Activated CD4-positive, alpha-beta T cell treated with anti-CD3 and anti-CD28 coated beads, Interleukin-2, amount 50 U/mL, for 4 hours (primary cell): ENCODE results near the gene MARCHF11.

Source experiments
- DNase-seq, 2 experiments: peaks; one replicate each; pipeline ENCODE4 v3.0.0-alpha.2; 2020

The MARCHF11 gene

DNA sequence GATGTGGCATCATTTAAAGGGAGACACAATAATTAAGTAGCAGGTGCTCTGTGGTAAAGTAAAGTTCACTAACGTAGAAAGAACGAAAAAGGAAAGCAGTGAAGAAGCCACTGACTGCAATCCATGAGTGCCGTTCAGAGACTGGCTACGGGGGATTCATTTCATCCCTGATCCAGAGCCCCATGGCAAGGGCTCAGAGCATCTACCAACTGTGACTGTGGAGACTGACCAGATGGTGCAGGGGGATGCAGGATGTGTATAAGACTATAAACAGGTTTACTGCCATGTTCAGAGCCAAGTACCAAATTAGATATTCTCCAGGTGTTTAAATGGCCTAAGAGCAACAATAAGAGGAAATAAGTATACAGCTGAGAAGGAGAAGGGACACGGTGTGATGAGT is 47.7 kb downstream of the MARCHF11 start:
- DNase-seq = no peak

DNA sequence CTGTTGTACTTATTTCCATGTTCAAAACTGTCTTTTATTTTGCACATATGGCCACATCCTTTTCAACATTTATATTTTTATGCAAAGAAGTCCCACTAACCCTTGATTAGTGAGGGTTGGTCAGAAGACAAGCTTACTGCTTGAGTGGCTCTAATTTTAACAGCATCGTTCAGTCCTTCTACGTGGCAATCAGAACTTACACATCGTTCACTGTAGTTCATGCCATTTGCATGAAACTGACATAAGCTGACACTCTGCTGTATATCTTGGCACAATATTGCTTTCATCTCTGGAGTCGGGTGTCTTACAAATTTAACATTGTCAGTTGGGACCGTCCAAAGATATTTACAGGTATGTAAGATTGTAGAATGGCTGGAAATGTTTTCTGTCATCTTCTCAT is 50.6 kb downstream of the MARCHF11 start:
- no peak for DNase-seq

DNA sequence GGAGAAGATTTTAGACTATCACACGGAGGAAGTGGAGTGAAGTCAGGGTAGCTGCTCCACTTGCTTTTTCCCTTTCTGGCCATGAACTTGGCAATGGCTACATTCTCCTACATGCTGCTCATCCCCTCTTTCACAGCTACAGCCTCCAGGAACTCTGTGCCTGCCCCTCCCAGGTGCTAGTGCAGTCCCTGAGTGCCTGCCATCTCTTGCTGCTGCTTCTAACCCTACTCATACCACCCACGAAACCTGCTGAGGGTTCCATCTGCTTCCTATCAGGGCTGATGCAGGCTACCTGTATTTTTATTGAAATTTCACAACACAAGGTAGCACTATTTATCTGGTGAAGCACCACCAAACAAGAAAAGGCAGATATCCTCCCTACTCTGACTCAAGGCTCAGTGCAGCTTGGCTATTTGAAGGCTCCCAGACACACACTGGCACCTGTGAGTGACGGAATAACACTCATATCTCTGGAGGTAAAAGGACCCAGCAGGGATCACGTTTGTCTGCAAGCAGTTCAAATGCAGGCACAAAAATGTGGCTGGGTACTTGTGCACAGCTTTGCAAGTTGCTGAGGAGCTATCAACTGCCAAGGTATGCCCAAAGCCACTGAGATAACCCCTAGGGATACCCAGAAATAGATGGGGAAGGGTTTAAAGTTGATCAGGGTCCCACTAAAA is 51.6 kb downstream of the MARCHF11 start:
- no peak for DNase-seq

DNA sequence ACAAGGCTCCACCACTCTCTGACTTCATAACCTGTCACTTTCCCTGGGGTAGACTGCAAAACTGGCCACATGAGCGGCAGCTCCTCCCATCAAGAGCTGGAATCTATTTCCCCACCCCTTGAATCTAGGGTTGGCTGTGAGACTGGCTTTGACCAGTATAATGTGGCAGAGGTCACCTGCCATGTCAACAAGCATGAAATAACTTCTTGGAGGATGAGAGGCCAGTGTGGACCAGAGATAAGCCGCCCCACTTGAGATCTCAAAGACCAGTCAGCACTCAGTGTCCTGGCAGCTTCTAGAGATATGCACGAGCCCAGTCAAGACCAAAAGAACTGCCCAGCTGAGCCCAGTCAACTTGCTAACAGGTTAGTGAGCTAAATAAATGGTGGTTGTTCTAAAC is 59.0 kb downstream of the MARCHF11 start:
- DNase-seq = no peak

DNA sequence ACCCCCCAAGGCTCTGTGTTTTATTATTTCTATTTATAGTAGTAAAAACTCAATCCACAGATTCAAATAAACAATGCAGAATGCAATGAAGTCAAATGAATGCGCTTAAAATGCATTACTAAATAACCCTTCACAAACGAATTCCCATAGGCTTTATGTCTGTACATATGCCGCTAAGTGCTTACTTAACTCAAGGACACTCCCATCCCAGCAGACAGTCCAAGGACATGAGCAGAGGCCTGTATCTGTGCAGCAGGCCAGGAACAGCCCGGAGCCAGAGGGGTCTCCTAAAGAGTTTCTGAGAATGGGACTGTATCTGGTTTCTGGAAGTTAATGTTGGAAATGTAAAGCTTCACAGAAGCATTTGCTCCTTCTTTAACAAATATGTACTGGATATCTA is 59.8 kb downstream of the MARCHF11 start:
- no peak for DNase-seq

- DNase-seq = no peak
These were observed 64.5 kb downstream of the MARCHF11 start for GRCh38 chr5:16115140-16115539.

GRCh38 chr5:16108418-16108817 is 71.2 kb downstream of the MARCHF11 start:
- DNase-seq = no peak

GRCh38 chr5:16104961-16105360 is 74.6 kb downstream of the MARCHF11 start:
- DNase-seq = no peak

DNA sequence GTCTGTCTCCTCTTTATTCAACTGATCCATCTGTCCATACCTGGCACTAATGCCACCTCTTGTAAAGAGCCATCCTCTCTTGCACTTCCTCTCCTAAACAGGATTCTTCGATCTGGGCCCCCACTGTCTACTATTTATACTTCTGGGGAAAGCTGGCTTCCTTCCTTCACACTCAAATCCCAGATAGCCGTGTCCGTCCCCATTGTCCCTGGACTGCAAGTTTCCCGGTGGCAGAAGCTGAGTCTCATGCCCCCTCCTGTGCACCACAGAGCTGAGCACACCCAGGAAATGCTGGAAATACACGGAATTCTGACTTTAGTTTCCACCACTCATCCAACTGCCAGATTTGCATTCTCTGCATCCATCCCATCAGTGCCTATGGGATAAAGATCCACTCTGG is 84.0 kb downstream of the MARCHF11 start:
- no peak for DNase-seq

- no peak for DNase-seq
These were observed 89.3 kb downstream of the MARCHF11 start for GRCh38 chr5:16090270-16090669.

DNA sequence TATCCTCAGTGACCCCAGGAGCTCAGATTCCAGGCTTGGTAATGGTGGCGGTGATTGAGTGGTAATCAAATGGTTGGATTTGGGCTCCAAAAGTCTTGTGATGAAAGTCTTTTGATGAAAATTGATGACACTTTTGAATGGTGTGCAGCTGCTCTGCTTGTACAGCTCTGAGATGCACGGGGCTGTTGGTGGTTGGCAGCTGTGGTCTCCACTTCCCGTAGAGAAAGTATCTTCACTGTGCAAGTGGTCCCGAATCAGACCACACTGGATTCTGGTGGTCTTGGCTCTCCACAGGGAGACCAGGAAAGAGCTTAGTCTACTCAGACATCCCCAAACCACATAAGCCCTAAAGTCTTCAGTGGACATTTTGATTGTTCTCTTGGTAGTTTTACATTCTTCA is 96.6 kb downstream of the MARCHF11 start:
- DNase-seq = no peak

DNA sequence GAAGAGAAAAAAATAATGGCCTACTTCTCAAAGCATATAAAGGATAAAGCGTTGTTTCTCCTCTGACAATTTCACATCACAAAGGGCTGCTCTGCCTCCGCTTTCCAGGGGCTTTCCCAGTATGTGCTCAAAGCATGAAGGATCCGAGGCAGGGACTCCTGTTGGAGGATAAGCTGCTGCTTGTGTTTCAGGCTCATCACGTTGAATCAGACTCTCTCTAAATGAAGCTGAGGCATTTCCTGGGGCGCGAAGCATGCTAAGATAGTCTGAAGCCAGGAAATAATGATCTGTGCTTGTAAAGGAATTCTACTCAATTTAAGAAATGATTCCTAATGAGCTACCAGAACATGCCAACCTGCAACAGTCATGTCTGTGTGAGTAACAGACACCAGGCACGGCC is 97.5 kb downstream of the MARCHF11 start:
- no peak for DNase-seq

GRCh38 chr5:16081376-16081955 is 98.1 kb downstream of the MARCHF11 start:
- no peak for DNase-seq

- no peak for DNase-seq
These were observed 102.9 kb downstream of the MARCHF11 start for GRCh38 chr5:16076657-16077056.

DNA sequence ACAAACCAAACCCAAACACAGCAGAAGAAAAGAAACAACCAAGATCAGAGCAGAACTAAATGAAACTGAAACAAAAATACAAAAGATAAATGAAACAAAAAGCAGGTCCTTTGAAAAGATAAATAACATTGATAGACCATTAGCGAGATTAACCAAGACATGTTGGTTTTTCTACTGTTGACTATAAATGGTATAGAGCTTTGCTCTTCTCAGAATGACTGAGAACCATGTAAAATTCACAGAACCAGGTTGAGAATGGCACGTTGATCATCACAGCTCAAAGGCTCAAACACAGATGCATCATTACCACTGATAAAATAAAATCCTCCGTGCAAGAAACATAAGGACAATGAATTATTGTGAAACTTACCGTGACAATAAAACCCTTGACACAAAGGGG is 105.2 kb downstream of the MARCHF11 start:
- no peak for DNase-seq

DNA sequence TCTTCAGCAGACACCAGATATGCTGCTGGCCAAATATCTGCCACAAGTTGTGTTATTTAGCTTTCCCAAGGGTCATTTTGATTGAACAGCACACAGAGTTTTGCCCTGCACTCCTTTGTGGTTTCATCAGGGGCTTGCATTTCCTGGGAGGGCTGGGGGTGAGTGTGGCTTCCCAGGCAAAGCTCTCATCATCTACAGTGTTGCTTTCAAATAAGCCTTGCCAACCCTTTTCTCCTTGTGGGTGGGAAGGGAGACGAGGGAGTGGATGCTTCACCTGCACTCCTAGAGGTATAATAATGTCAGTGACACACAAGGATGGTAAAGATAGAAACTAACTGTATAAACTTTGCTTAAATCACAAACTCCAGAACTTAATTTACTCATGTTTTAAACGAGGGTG is 107.0 kb downstream of the MARCHF11 start:
- no peak for DNase-seq

- DNase-seq = no peak
These were observed 112.2 kb downstream of the MARCHF11 start for GRCh38 chr5:16067415-16067814.

- DNase-seq = no peak
These were observed 112.8 kb downstream of the MARCHF11 start for GRCh38 chr5:16066810-16067209.

DNA sequence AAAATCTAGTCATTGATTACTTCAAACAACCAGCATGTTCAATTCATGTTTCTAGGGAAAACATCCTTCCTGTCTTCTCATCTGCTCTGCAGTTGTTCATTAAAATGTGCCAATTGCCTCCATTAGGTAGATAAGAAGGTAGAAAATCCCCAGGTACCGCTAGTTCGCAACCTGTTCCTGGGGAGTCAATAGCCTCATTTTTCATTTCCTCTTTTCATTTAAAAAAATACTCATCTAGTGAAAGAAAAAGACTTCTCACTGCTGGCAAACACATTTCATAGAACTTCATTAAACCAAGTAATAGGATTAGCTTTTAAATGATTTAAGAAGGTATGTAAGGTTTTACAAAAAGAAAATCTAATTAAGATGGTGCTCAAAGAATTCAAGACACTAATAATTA is 113.3 kb downstream of the MARCHF11 start:
- DNase-seq = no peak

- no peak for DNase-seq
These were observed 113.8 kb downstream of the MARCHF11 start for GRCh38 chr5:16065831-16066230.

GRCh38 chr5:16064135-16064893 is 115.3 kb downstream of the MARCHF11 start:
- no peak for DNase-seq

- DNase-seq = no peak
These were observed 118.4 kb downstream of the MARCHF11 start for GRCh38 chr5:16061163-16061562.

- no peak for DNase-seq
These were observed 122.3 kb downstream of the MARCHF11 start for GRCh38 chr5:16057277-16057676.

DNA sequence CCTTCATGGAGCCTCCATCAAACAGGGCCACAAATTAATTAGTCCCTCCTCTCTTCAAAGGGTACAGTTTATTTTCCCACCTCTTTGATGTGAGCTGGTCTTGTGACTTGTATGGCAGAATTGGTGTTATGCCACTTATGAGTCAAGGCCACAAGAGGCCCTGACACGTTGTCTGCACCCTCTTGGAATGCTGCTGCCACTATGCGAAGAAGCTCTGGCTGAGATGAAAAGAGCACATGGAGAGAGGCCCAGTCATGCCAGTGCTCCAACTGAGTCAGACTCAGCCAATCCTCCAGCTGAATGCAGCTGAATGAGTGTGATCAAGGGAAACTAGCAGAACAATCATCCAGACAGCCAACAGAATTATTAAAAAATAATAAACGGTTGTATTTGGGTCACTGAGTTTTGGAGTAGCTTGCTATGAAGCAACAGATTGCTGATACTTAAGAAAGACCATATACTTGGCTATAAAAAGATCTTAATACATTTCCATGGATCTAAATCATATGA is 128.3 kb downstream of the MARCHF11 start:
- no peak for DNase-seq
